Measurements from ENCODE around the gene CRYBB1.

GRCh38 chr22:26580240-26580962 is 37.4 kb downstream of the CRYBB1 start:
- no peak for TF ChIP-seq GATA2 (IDR thresholded peaks at IDR 0.05; ENCODE audit: low read depth, low read length)
- no peak for TF ChIP-seq GATA3 (IDR thresholded peaks at IDR 0.05; ENCODE audit: low read depth, low read length)
